Liver (tissue), 9 donors: ENCODE results near the gene URAD. TPM values are rescaled to one million over a fixed set of nuclear protein-coding genes. Genes with fewer than 3 reads are reported as not detected.

ENCODE experiments used
- DNase-seq: peaks from one replicate; pipeline ENCODE4 v3.0.0-alpha.2; 2017; ENCODE audit warnings: low spot score
- H3K27ac ChIP-seq, 2 donors: one replicate each; pipeline ENCODE4 v1.7.0; 2013; ENCODE audit warnings: inconsistent platforms in 2 of 2, low read length in 2 of 2, control low read depth in 1 of 2, low read depth in 1 of 2, mild to moderate bottlenecking in 1 of 2
- H3K27me3 ChIP-seq, 4 donors: one replicate each; pipeline versions ENCODE4 v1.6.1 to v1.7.0; 2013; ENCODE audit warnings: low read length in 3 of 4, inconsistent platforms in 1 of 4, mild to moderate bottlenecking in 1 of 4, moderate library complexity in 1 of 4; ENCODE audit not compliant: control insufficient read depth in 4 of 4, insufficient read depth in 4 of 4
- H3K36me3 ChIP-seq, 4 donors: one replicate each; pipeline versions ENCODE4 v1.6.1 to v1.7.0; 2013; ENCODE audit warnings: low read length in 3 of 4, mild to moderate bottlenecking in 3 of 4, low read depth in 1 of 4, moderate library complexity in 1 of 4; ENCODE audit not compliant: control insufficient read depth in 4 of 4, insufficient read depth in 3 of 4
- H3K4me1 ChIP-seq, 4 donors: one replicate each; pipeline versions ENCODE4 v1.6.1 to v1.7.0; 2013; ENCODE audit warnings: low read length in 3 of 4, mild to moderate bottlenecking in 3 of 4, moderate library complexity in 1 of 4; ENCODE audit not compliant: control insufficient read depth in 4 of 4, insufficient read depth in 4 of 4
- H3K4me3 ChIP-seq, 3 donors: one replicate each; pipeline versions ENCODE4 v1.6.1 to v1.7.0; 2013; ENCODE audit warnings: low read length in 3 of 3, control low read depth in 1 of 3, low read depth in 1 of 3, mild to moderate bottlenecking in 1 of 3
- H3K9ac ChIP-seq, 2 donors: one replicate each; pipeline ENCODE4 v1.7.0; 2013; ENCODE audit warnings: low read length in 2 of 2, mild to moderate bottlenecking in 2 of 2, moderate library complexity in 2 of 2, control low read depth in 1 of 2, low read depth in 1 of 2
- H3K9me3 ChIP-seq, 4 donors: one replicate each; pipeline versions ENCODE4 v1.6.1 to v1.7.0; 2013; ENCODE audit warnings: low read length in 3 of 4; ENCODE audit not compliant: control insufficient read depth in 4 of 4
- EGR1 ChIP-seq, 2 donors: IDR thresholded peaks; 2 replicates each; pipeline ENCODE4 v1.6.1; 2016 to 2018; ENCODE audit warnings: antibody characterized with exemption in 2 of 2, low read depth in 2 of 2
- FOXA1 ChIP-seq: IDR thresholded peaks from 2 replicates; pipeline ENCODE4 v1.6.1; 2016; ENCODE audit warnings: antibody characterized with exemption
- GABPA ChIP-seq, 2 donors: IDR thresholded peaks in 1 of 2; conservative IDR thresholded peaks in 1 of 2; 2 replicates each; pipeline ENCODE4 v1.6.1; 2016; ENCODE audit warnings: antibody characterized with exemption in 2 of 2, mild to moderate bottlenecking in 1 of 2, moderate library complexity in 1 of 2
- HNF4G ChIP-seq: IDR thresholded peaks from 2 replicates; pipeline ENCODE4 v1.6.1; 2016; ENCODE audit warnings: antibody characterized with exemption
- JUND ChIP-seq, 2 donors: IDR thresholded peaks; 2 replicates each; pipeline ENCODE4 v1.6.1; 2016; ENCODE audit warnings: antibody characterized with exemption in 2 of 2
- RAD21 ChIP-seq, 2 donors: IDR thresholded peaks; 2 replicates each; pipeline ENCODE4 v1.6.1; 2016; ENCODE audit warnings: antibody characterized with exemption in 2 of 2, mild to moderate bottlenecking in 2 of 2
- TAF1 ChIP-seq: conservative IDR thresholded peaks from 2 replicates; pipeline ENCODE4 v1.6.1; 2016; ENCODE audit warnings: antibody characterized with exemption, mild to moderate bottlenecking
- YY1 ChIP-seq: IDR thresholded peaks from 2 replicates; pipeline ENCODE4 v1.6.1; 2016; ENCODE audit warnings: antibody characterized with exemption, mild to moderate bottlenecking
- WGBS: extraction: QIAGEN DNeasy Blood & Tissue Kit; methylation state at CpG from one replicate; pipeline ENCODE4 v1.1.7; 2013; 5-methylcytosine and 5-hydroxymethylcytosine counted together
- polyA plus RNA-seq, 2 donors: library from polyadenylated mRNA; stranded (reverse) in 1 of 2; unstranded in 1 of 2; fragments of 200-250 nt in 1 of 2; fragments of >200 nt in 1 of 2; fragmentation: Nextera tagmentation in 1 of 2; extraction: Ambion mirVana in 1 of 2; gene quantifications; one replicate each; pipeline versions ENCODE4 v1.2.1 to v1.2.3, GENCODE V29; 2013 to 2015
- total RNA-seq, 2 donors: library from RNA; depleted of rRNA; stranded (reverse); fragments of >200 nt; gene quantifications; one replicate each; pipeline ENCODE4 v1.2.3, GENCODE V29; 2014
- TF ChIP-seq, protein P1 (sequence below): fragments of 150-350 bp; IDR thresholded peaks from 2 replicates; pipeline ENCODE4 v1.5.1; 2017; ENCODE audit warnings: improper control_type of control experiment, low read depth, low read length; ENCODE audit not compliant: missing input control
- TF ChIP-seq, protein P2 (sequence below): IDR thresholded peaks from 2 replicates; pipeline ENCODE4 v1.6.1; 2016; ENCODE audit warnings: antibody characterized with exemption
- TF ChIP-seq, protein P3 (sequence below): IDR thresholded peaks from 2 replicates; pipeline ENCODE4 v1.6.1; 2016; ENCODE audit warnings: antibody characterized with exemption
- TF ChIP-seq, protein P4 (sequence below): IDR thresholded peaks from 2 replicates; pipeline ENCODE4 v1.6.1; 2016; ENCODE audit warnings: antibody characterized with exemption
- TF ChIP-seq, protein P5 (sequence below): IDR thresholded peaks from 2 replicates; pipeline ENCODE4 v1.6.1; 2016; ENCODE audit warnings: antibody characterized with exemption, mild to moderate bottlenecking
- donor health status: healthy.
- donor health status: healthy.
- donor health status: healthy.
- donor health status: healthy.
- donor health status: healthy.

URAD gene
- total and polyA plus RNA-seq, 4 donors, result not detected

- peak; percentile 81 for DNase-seq
- Histone ChIP-seq H3K27me3 (no peaks in the 10 kb centered on the region), H3K27ac (peak overlapping the region; percentile 84 to 94), H3K4me3 (peak overlapping the region; percentile 54 to 80 (median 61)), H3K9me3 (no peaks in the 10 kb centered on the region), H3K36me3 (no peaks in the 10 kb centered on the region), H3K9ac (peak overlapping the region; percentile 52 to 77), H3K4me1 (peaks cover 8 to 17% (median 15%) of the 10 kb centered on the region in 4 donors)
- TF ChIP-seq, protein P1, sequence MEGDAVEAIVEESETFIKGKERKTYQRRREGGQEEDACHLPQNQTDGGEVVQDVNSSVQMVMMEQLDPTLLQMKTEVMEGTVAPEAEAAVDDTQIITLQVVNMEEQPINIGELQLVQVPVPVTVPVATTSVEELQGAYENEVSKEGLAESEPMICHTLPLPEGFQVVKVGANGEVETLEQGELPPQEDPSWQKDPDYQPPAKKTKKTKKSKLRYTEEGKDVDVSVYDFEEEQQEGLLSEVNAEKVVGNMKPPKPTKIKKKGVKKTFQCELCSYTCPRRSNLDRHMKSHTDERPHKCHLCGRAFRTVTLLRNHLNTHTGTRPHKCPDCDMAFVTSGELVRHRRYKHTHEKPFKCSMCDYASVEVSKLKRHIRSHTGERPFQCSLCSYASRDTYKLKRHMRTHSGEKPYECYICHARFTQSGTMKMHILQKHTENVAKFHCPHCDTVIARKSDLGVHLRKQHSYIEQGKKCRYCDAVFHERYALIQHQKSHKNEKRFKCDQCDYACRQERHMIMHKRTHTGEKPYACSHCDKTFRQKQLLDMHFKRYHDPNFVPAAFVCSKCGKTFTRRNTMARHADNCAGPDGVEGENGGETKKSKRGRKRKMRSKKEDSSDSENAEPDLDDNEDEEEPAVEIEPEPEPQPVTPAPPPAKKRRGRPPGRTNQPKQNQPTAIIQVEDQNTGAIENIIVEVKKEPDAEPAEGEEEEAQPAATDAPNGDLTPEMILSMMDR, result peak; percentile 87
- TF ChIP-seq, protein P2, sequence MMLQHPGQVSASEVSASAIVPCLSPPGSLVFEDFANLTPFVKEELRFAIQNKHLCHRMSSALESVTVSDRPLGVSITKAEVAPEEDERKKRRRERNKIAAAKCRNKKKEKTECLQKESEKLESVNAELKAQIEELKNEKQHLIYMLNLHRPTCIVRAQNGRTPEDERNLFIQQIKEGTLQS, result no peak
- no peak for TF ChIP-seq YY1
- TF ChIP-seq, protein P3, sequence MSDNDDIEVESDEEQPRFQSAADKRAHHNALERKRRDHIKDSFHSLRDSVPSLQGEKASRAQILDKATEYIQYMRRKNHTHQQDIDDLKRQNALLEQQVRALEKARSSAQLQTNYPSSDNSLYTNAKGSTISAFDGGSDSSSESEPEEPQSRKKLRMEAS, result no peak
- TF ChIP-seq EGR1 (IDR thresholded peaks at IDR 0.05; ENCODE audit: low read depth in 2 of 2), result no peak
- no peak for TF ChIP-seq TAF1
- TF ChIP-seq RAD21 (IDR thresholded peaks at IDR 0.05), result peak; percentile 68 to 76
- TF ChIP-seq HNF4G, result no peak
- TF ChIP-seq, protein P4, sequence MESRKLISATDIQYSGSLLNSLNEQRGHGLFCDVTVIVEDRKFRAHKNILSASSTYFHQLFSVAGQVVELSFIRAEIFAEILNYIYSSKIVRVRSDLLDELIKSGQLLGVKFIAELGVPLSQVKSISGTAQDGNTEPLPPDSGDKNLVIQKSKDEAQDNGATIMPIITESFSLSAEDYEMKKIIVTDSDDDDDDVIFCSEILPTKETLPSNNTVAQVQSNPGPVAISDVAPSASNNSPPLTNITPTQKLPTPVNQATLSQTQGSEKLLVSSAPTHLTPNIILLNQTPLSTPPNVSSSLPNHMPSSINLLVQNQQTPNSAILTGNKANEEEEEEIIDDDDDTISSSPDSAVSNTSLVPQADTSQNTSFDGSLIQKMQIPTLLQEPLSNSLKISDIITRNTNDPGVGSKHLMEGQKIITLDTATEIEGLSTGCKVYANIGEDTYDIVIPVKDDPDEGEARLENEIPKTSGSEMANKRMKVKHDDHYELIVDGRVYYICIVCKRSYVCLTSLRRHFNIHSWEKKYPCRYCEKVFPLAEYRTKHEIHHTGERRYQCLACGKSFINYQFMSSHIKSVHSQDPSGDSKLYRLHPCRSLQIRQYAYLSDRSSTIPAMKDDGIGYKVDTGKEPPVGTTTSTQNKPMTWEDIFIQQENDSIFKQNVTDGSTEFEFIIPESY, result no peak
- TF ChIP-seq FOXA1, result no peak
- no peak for TF ChIP-seq JUND (IDR thresholded peaks at IDR 0.05)
- TF ChIP-seq, protein P5, sequence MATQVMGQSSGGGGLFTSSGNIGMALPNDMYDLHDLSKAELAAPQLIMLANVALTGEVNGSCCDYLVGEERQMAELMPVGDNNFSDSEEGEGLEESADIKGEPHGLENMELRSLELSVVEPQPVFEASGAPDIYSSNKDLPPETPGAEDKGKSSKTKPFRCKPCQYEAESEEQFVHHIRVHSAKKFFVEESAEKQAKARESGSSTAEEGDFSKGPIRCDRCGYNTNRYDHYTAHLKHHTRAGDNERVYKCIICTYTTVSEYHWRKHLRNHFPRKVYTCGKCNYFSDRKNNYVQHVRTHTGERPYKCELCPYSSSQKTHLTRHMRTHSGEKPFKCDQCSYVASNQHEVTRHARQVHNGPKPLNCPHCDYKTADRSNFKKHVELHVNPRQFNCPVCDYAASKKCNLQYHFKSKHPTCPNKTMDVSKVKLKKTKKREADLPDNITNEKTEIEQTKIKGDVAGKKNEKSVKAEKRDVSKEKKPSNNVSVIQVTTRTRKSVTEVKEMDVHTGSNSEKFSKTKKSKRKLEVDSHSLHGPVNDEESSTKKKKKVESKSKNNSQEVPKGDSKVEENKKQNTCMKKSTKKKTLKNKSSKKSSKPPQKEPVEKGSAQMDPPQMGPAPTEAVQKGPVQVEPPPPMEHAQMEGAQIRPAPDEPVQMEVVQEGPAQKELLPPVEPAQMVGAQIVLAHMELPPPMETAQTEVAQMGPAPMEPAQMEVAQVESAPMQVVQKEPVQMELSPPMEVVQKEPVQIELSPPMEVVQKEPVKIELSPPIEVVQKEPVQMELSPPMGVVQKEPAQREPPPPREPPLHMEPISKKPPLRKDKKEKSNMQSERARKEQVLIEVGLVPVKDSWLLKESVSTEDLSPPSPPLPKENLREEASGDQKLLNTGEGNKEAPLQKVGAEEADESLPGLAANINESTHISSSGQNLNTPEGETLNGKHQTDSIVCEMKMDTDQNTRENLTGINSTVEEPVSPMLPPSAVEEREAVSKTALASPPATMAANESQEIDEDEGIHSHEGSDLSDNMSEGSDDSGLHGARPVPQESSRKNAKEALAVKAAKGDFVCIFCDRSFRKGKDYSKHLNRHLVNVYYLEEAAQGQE, result no peak
- peak in 1 of 2 donors; percentile 28 for TF ChIP-seq GABPA (IDR thresholded peaks at IDR 0.05 in 1 of 2, conservative IDR thresholded peaks at IDR 0.05 in 1 of 2)
- WGBS, result under 1% methylated on average over 71 of the region's 71 CpGs
These were observed 34.7 kb downstream of the URAD start for GRCh38 chr13:27953676-27954405.
